ENCODE results near the gene OR6C6.

- TF ChIP-seq POLR2AphosphoS5 (IDR thresholded peaks at IDR 0.05), result no peak
- no peak for TF ChIP-seq CTCF (IDR thresholded peaks at IDR 0.05 in 8 of 11, conservative IDR thresholded peaks at IDR 0.05 in 3 of 11)
These were observed 15.4 kb downstream of the OR6C6 start for GRCh38 chr12:55280991-55281390.
